Activated T-cell treated with anti-CD3 and anti-CD28 coated beads for 24 hours (primary cell): Measurements from ENCODE around the gene OPRM1.
"Not testable (repeated sequence)": the region's sequence is repeated elsewhere in the genome, so short reads cannot be mapped to it uniquely, and the experiment has no call there.

Experiments used
- DNase-seq: peaks from one replicate; pipeline ENCODE4 v3.0.0-alpha.2; 2020; ENCODE audit warnings: low read depth

OPRM1 gene

GRCh38 chr6:154154389-154154967, 115.4 kb downstream of the OPRM1 start:
- DNase-seq, result peak; percentile 53

GRCh38 chr6:154156135-154156896, 117.3 kb downstream of the OPRM1 start:
- peak; percentile 55 for DNase-seq

DNA sequence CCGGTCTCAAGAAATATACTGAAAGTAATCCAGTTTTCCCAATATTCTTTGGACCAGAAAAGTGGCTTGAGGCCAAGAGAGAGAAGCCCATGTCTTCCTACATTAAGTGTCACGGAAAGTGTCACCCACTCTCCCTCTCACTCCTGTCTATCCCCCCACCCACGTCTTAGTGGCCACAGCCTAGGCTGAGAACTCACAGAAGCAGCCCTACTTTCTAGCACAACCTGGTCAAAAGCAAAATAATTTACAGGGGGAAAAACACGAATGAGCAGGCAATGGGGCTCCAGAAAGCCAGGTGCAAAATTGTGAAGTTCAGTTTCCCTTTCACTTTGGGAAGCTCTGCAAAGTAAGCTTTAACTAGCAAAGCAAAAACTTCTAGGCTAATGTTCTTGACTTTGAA, 118.0 kb downstream of the OPRM1 start:
- DNase-seq, result no peak

DNA sequence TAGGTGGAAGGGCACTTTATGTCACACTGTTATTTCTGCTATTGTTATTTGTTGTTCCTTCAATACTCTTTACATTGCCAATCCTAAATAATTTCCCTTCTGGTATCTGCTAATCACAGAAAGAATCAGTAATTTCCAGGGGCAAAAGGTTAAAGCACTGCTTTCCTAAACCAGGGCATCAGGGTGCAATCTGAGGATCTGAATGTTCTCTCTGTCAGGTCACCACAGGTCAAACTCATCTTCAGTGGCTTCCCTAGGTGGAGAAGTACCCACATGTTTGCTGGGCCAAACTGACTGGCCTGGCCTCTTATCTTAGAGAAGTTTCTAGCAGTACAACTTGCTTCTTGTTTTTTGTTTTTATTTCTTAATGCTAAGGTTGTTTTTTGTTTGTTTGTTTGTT, 118.7 kb downstream of the OPRM1 start:
- DNase-seq, result no peak

- DNase-seq, result no peak
Observed at GRCh38 chr6:154159126-154159525, 120.1 kb downstream of the OPRM1 start.

GRCh38 chr6:154161689-154162088, 122.6 kb downstream of the OPRM1 start:
- no peak for DNase-seq

DNA sequence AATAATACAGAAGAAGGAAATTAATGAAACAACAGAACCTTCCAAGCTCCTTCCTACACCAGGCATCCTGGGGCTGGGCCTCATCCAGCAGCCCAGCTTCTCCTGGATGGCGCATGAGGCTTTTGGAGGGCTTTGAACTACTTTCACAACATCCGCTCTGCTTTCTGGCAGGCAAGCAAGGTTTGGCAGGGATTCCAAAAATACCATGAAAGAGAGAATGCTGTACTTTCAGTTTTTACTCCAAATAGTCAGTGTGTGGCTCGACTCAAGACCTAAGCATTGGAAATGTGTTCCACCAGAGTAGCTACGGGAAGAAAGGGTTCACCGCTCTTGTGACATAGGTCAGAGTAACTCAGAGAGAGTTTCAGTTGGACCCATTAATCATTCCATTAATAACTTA, 125.4 kb downstream of the OPRM1 start:
- no peak for DNase-seq

- DNase-seq, result no peak
Observed at GRCh38 chr6:154165478-154165877, 126.4 kb downstream of the OPRM1 start.

- no peak for DNase-seq
Observed at GRCh38 chr6:154166140-154166539, 127.1 kb downstream of the OPRM1 start.

GRCh38 chr6:154167126-154167525, 128.1 kb downstream of the OPRM1 start:
- DNase-seq, result no peak

DNA sequence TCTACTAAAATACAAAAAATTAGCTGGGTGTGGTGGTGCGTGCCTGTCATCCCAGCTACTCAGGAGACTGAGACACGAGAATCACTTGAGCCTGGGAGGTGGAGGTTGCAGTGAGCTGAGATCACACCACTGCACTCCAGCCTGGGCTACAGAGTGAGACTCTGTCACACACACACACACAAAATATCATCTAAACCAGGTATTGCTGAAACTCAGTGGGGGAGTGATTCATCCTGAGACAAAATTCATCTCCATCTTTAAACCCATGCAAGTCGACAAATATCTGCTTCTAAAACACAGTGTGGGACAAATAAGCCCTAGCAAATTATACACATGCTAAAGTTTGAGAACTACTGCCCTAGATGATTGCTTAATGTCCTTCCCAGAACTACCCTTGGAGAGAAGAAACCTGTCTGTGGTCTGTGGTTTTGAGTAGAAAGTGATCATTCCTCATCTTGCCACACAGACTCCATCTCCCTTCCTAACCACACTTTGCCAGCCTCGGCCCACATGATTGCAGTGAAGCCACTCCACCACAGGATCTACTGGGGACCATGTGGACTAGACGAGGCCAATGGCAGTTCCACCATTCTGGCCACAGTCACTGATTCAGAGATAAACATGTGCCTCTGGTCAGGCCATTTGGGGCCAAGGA, 130.3 kb downstream of the OPRM1 start:
- no peak for DNase-seq

DNA sequence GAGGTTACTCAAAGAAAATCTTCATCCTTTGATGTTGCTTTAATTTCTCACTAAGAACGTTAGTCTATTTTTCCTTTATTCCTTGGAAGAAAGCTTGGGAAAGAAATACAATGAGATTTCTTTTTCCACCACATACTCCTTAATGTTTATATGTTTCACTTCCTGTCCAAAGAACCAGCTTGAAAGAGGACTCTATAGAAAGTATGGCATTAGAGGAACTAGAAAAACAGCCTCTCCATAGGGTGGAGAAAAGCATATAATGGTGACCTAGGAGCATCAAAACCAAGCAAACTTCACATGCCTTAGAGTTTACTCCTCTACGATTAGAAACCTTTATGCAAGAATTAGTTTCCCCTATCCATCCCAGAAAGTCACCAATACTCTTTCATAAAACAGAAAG, 131.1 kb downstream of the OPRM1 start:
- DNase-seq, result no peak

DNA sequence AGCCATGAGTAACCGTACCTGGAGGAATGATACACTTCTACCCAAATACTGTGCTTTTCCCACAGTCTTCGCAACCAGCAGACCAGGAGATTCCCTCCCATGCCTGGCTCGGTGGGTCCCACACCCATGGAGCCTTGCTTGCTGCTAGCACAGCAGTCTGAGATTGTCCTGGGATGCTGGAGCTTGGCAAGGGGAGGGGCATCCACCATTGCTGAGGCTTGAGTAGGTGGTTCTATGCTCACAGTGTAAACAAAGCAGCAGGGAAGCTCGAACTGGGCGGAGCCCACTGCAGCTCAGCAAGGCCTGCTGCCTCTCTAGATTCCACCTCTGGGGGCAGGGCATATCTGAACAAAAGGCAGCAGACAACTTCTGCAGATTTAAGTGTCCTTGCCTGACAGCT, 133.4 kb downstream of the OPRM1 start:
- not testable (repeated sequence) for DNase-seq

- DNase-seq, result no peak
Observed at GRCh38 chr6:154179434-154179833, 140.4 kb downstream of the OPRM1 start.

GRCh38 chr6:154187203-154187602, 148.2 kb downstream of the OPRM1 start:
- no peak for DNase-seq

DNA sequence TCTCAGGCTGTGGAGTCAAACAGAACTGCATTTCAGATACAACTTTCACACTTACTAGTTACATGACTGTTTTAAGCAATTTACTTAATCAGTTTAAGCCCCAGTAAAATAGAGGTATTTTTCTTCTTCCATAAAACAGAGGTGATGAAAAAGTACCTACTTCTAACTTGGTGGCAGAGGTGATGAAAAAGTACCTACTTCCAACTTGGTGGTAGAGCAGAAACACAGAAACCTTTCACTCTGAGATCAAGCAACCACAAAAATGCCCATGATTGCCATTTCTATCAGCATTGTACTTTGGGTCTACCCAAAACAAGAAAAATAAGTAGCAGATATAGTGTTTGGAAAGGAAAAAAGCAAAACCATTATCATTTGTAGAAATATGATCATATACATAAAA, 148.7 kb downstream of the OPRM1 start:
- no peak for DNase-seq

DNA sequence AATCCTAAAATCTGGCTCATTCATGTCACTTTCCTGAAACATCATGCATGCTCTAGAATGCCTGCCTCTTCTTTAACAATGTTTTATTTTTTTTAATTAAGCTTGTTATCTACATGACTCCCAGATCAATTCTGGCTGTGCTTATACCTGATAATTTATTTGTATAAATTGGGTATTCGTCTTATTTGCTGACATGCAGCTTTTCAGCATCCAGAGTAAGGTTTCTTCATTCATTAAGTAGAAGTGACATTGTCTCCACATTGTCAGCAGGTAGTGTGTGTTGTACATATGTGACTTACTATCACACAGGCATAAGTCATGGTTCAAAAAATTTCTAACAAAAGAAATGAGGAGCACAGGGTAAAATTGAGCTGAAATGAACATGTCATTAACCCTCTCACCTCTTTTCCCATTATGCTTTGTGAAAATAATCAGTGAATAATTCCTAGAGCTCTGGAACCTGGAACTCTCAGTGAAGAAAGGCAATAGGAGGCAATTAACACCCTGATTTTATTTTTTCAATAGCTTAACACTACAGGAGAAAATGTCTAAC, 157.4 kb downstream of the OPRM1 start:
- no peak for DNase-seq

DNA sequence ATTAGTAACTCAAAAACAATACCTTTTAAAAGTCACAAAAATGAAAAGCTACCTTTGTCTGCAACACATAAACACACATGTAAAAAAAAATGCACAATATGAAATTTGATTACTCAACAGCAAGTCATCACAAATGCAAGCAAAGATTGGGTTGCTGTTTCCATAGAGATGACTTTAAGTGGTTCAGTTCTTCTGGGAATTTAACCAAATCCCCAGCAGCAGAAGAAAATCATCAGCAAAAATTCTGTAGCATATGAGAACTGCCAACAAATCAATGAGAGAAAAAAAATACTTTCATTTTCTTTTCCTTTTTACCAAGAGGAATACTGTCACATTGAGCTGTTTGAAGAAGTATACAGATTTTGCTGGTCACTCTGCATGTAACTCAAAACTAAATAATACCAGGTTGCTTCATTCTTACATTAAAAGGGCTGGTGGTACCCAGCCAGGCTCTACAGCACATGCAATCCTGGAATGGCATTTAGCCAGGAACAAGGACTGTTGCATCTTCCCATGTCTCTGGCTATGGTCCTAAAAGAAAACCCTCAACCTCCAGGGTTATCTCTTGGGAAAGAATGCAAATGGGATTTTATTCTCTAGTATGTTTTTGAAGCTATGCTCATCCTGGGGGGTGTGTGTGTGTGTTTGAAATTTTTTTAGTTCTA, 158.3 kb downstream of the OPRM1 start:
- no peak for DNase-seq

DNA sequence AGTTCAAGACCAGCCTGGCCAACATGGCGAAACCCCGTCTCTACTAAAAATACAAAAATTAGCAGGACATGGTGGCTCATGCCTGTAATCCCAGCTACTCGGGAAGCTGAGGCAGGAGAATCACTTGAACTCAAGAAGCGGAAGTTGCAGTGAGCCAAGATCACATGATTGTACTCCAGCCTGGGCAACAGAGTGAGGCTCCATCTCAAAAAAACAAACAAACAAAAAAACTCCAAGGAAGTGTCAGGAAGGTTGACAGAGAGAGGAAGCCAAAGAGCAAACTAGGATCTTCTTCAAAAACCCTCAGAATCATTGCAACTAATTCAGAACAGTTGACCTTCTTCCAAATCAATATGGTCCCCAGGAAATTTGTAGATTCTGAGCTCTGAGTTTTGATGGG, 162.6 kb downstream of the OPRM1 start:
- DNase-seq, result not testable (repeated sequence)

GRCh38 chr6:154202339-154202738, 163.3 kb downstream of the OPRM1 start:
- DNase-seq, result no peak

- no peak for DNase-seq
Observed at GRCh38 chr6:154202958-154203357, 163.9 kb downstream of the OPRM1 start.

DNA sequence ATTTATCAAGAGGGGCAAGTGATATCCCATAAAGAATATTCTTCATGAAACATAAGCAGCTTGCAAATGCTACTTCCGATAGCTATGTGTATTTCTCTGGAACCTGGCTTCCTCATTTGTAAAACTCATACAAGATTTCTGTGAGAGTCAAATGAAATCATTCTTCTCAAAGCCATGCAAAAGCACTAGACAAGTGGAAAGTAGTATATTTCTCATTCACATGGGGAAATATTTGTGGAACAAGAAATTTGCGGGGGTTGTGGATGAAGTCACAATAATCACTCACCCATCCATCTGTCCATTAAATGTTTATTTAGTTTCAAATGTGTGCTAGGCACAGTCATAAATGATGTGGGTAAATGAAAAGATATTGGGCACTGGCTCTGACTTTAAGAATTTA, 167.1 kb downstream of the OPRM1 start:
- no peak for DNase-seq

- DNase-seq, result no peak
Observed at GRCh38 chr6:154206996-154207395, 168.0 kb downstream of the OPRM1 start.
